Activated naive CD4-positive, alpha-beta T cell treated with anti-CD3 and anti-CD28 coated beads, Interleukin-2, amount 10 ng/mL, durations not matched to agents 7 days and 5 days (primary cell): ENCODE results near the gene CPLX1.

Experiments
- CTCF ChIA-PET: fragments of 350-600 bp; sonication (Branson Sonifier 250); formaldehyde crosslinking; loops from one replicate; lab custom pipeline; 2021; ENCODE audit warnings: antibody characterized with exemption; lab: Charles Lee
- DNase-seq: peaks from one replicate; pipeline ENCODE4 v3.0.0-alpha.2; 2020
- H3K27ac Mint-ChIP-seq: one replicate; pipeline ENCODE4 v1.8.0; 2021; ENCODE audit warnings: mild to moderate bottlenecking, moderate library complexity, mixed read lengths
- H3K27me3 Mint-ChIP-seq: one replicate; pipeline ENCODE4 v1.8.0; 2021; ENCODE audit warnings: mild to moderate bottlenecking, mixed read lengths
- H3K36me3 Mint-ChIP-seq: one replicate; pipeline ENCODE4 v1.8.0; 2021; ENCODE audit warnings: mixed read lengths
- H3K4me1 Mint-ChIP-seq: one replicate; pipeline ENCODE4 v1.8.0; 2021; ENCODE audit warnings: mixed read lengths
- H3K4me3 Mint-ChIP-seq: one replicate; pipeline ENCODE4 v1.8.0; 2021; ENCODE audit warnings: mild to moderate bottlenecking, moderate library complexity, mixed read lengths
- H3K9me3 Mint-ChIP-seq: one replicate; pipeline ENCODE4 v1.8.0; 2021; ENCODE audit warnings: mixed read lengths

Gene CPLX1

DNA sequence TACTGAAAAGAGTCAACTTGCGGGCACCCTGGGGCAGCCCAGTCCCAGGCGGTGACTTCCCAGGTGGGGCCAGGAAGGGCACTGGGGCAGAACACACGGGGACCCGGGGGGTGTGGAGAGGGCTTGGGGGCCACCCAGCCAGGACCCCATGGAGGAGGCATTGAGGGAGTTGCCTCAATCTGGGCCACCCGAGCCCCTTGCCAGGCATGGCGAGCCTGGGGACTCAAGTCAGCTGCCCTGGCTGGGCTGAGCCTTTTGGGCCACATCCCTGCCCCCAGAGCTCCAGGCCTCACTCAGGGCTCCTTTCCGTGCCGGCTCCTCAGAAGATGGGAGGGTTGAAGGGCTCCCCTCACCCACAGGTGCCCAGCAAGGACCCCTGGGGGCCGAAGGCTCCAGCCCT is 6.6 kb upstream of the CPLX1 start:
- no peak for DNase-seq
- Mint-ChIP-seq H3K4me1 (peaks cover 3% of the 10 kb centered on the region), H3K27me3 (peaks cover 42% of the 10 kb centered on the region), H3K9me3 (peaks cover 9% of the 10 kb centered on the region), H3K4me3 (no peak overlapping the region), H3K27ac (no peak overlapping the region), H3K36me3 (no peaks in the 10 kb centered on the region)
- CTCF ChIA-PET: no interaction called here

DNA sequence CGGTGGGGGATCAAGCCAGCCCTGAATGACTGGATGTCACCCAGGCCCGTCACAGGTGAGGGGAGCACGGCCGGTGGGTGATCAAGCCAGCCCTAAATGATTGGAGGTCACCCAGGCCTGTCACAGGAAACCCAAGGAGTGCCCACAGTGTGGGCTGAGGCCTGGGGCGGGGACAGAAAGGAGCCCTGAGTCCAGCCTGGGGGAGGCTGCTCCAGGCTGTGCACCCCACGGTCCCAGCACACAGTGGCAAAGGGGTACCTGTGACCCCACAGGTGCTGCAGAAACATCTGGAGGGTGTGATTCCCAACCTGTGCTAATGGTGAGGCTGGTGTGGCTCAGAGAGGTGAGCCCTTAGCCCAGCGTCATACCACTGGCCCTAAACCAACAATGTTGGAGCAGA is 6.2 kb upstream of the CPLX1 start:
- Mint-ChIP-seq H3K27ac (no peak overlapping the region), H3K9me3 (peaks cover 7% of the 10 kb centered on the region), H3K36me3 (no peaks in the 10 kb centered on the region), H3K4me3 (no peak overlapping the region), H3K27me3 (peaks cover 46% of the 10 kb centered on the region), H3K4me1 (peaks cover 3% of the 10 kb centered on the region)
- DNase-seq: no peak
- CTCF ChIA-PET: no interaction called here

DNA sequence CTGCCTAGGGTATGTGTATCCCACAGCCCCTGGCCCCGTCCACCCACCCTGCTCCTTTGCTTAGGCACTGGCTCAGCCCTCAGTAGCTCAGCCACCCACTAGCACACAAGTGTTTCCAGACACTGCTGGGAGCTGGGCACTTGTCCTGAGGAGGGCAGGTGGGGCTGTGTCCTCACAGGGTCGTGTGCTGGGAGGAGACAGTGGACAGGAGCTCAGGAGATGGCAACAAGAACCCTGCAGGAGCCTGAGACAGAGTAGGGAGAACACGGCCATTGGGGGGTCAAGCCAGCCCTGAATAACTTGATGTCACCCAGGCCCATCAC is 5.5 kb upstream of the CPLX1 start:
- Mint-ChIP-seq H3K27ac (no peak overlapping the region), H3K4me1 (peaks cover 3% of the 10 kb centered on the region), H3K4me3 (no peak overlapping the region), H3K27me3 (peaks cover 52% of the 10 kb centered on the region), H3K9me3 (peaks cover 7% of the 10 kb centered on the region), H3K36me3 (no peaks in the 10 kb centered on the region)
- CTCF ChIA-PET: no interaction called here
- DNase-seq: no peak

DNA sequence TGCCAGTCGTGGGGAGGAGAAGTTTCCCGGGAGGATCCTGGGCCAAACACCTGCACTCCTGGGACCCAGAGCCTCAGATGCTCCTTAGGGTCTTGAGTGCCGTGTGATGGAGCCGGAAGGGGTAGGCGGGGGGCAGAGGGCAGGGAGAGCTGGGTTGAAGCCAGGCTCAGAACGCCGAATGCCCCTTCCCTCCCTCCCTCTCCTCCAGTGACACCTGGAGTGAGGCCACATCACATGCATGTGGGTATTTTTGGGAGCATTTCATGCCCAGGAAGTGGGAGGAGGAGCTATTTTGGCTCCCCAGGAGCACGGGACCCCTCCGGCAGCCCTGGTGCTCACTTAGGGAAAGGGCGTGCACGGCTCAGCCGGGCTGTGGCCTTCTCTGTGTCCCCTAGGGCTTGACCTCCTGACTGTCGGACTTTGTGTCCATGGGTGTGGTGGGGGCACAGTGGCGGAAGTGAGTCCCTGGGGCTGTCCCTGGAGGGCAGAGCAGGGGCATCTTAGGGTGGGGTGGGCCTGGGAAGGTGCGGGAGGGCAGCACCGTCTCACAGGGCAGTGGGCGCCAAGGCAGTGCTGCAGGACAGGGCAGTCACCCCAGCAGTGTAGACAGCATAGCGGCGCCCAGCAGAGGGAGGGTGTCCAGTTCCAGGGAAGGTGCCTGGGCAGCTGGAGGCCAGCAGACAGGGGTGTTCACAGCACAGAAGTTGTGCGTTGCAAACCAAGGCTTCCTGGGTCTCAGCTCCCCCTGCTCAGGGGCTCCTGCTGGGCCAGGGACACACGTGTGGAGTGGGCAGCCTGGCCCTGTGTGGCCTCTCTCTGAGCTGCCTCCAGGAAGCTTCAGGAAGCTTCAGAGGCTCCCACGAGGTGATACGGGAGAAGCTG is 4.9 kb upstream of the CPLX1 start:
- Mint-ChIP-seq H3K4me3 (no peak overlapping the region), H3K9me3 (peaks cover 4% of the 10 kb centered on the region), H3K4me1 (peaks cover 3% of the 10 kb centered on the region), H3K27me3 (peaks cover 53% of the 10 kb centered on the region), H3K27ac (no peak overlapping the region), H3K36me3 (no peaks in the 10 kb centered on the region)
- peak; percentile 18 for DNase-seq
- CTCF ChIA-PET: no interaction called here

DNA sequence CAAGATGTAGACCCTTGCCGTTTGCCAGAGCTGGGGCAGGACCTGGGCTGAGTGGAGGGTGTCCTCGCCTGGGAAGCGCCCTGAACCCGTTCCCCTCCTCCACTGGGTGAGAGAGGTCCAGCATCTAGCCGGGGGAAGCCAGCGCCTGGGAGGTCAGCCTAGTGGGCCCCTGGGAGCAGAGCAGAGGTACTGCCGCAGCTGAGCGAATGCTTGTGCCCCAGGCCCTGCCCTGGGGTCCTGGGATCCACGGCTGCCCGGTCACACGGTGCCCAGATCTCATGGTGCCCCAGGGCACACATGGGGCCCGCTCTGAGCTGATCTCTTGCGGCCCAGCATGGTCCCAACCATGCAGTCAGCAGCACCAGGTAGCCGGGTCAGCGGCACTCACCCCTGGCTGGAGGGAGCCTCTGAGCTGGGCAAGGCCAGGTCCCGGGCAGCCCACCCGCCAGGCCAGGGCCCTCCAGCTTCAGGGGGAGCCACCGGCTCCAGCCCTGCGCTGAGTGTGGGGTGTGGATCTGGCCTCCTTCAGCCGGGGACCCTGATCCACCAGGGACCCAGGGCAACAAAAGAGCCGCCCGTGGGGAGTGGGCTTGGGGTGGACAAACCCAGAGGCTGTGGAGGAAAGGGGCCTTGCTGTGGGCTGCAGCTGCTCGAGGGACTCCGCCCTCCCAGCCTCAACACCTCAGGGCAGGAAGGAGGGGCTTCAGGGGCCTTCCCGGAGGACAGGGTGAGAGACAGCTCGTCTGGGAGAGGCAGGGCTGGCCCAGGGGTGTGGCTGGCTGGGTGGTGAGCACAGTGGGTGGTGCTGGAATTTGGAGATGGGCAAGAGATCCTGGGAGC is 4.1 kb upstream of the CPLX1 start:
- Mint-ChIP-seq H3K9me3 (no peaks in the 10 kb centered on the region), H3K4me3 (no peak overlapping the region), H3K27ac (no peak overlapping the region), H3K36me3 (no peaks in the 10 kb centered on the region), H3K27me3 (peaks cover 62% of the 10 kb centered on the region), H3K4me1 (peaks cover 3% of the 10 kb centered on the region)
- CTCF ChIA-PET: no interaction called here
- no peak for DNase-seq

DNA sequence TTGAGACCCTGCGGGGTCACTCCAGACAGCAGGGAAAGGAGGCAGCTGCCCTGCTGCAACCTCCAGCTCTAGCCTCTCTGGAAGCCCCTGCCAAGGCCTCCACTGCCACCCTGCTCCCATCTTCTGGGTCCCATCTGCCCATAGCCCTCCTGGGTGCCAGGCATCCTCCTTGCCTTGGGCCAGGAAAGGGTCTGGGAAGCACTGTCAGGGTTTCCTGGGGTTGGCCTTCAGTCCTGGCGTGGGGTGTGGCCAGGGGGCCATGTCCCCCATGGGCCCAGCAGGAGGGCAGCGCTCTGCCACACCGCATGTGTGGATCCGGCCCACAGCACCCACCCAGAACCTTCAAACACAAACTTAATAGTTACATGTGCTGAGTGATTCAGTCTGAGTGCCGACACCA is 3.4 kb upstream of the CPLX1 start:
- Mint-ChIP-seq H3K4me1 (peaks cover 3% of the 10 kb centered on the region), H3K36me3 (no peaks in the 10 kb centered on the region), H3K4me3 (no peak overlapping the region), H3K27me3 (peaks cover 65% of the 10 kb centered on the region), H3K9me3 (no peaks in the 10 kb centered on the region), H3K27ac (no peak overlapping the region)
- DNase-seq: no peak
- CTCF ChIA-PET: no interaction called here

DNA sequence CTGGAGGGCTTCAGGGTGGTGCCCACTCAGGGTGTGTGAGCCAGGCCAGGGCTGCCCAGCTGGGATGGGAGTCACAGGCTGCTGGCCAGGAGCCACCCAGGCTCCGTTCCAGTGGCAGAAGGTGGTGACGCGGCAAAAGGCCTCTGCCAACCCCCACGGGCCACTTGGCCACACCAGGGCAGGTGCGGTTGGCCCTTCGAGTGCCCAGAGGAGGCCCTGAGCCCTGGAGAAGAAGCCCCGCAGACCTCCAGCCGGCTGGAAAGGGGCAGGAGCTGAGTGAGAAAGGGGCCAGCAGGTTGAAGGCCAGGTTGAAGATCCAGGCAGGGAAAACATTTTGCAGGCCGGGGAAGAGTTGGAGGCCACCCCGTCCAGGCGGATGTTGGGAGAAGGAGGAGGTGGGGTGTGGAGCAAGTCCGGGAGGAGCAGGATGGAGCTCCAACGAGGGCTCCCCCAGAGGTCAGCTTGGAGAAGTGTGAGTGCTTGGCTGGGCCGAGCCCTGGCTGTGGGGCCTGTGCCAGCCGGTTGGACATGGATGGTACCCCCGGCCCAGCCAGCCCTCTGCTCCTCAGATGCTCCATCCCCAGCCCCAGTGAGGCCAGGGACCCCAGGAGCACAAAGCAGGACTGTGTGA is 2.8 kb upstream of the CPLX1 start:
- CTCF ChIA-PET: no interaction called here
- Mint-ChIP-seq H3K27ac (no peak overlapping the region), H3K27me3 (peaks cover 70% of the 10 kb centered on the region), H3K9me3 (no peaks in the 10 kb centered on the region), H3K4me3 (no peak overlapping the region), H3K36me3 (no peaks in the 10 kb centered on the region), H3K4me1 (peaks cover 3% of the 10 kb centered on the region)
- DNase-seq: no peak

DNA sequence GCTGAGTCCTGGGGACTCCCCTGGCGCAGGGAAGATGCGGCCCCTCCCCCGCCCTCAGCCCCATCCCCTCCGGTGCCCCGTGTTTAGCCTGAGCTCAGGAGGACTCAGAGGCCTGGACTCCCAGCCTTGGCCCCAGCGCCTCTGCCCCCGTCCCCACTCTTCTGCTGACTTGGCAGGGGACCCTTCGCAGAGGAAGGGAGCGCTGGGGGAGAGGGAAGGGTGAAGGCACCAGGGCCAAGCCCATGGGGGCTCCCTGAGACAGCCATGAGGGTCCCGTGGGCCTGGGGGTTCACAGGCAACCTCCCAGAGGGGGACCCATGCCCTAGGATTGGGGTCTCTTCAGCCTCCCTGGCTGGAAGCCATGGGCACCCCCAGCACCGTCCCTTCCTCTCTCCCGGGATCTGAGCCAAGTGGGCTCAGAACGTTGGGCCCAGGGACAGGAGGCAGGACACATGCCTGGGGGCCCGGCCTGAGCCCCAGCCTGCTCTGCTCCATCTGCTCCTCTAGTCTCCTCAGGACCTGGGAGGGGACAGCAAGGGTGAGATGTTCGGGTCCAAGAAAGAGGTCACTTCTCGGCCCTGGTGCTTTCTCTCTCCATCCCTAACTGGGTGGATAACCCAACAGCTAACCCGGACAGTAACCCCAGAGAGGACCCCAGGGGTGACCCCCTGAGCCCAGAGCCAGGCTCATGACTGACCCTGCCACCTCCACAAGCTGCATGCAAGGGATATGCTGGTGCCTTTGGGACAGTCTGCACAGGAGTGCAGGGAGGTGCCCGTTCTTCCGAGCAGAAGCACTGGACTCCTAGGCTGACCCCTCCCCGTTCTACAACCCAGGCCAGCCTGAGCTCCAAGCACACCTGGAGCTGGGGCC is 1.5 kb upstream of the CPLX1 start:
- no peaks in the 10 kb centered on the region for H3K36me3 Mint-ChIP-seq
- no peaks in the 10 kb centered on the region for H3K9me3 Mint-ChIP-seq
- no peak for DNase-seq
- peaks cover 79% of the 10 kb centered on the region for H3K27me3 Mint-ChIP-seq
- peak overlapping the region; percentile 21 for H3K4me3 Mint-ChIP-seq
- CTCF ChIA-PET: no interaction called here
- H3K4me1 Mint-ChIP-seq: no peaks in the 10 kb centered on the region
- H3K27ac Mint-ChIP-seq: no peak overlapping the region

DNA sequence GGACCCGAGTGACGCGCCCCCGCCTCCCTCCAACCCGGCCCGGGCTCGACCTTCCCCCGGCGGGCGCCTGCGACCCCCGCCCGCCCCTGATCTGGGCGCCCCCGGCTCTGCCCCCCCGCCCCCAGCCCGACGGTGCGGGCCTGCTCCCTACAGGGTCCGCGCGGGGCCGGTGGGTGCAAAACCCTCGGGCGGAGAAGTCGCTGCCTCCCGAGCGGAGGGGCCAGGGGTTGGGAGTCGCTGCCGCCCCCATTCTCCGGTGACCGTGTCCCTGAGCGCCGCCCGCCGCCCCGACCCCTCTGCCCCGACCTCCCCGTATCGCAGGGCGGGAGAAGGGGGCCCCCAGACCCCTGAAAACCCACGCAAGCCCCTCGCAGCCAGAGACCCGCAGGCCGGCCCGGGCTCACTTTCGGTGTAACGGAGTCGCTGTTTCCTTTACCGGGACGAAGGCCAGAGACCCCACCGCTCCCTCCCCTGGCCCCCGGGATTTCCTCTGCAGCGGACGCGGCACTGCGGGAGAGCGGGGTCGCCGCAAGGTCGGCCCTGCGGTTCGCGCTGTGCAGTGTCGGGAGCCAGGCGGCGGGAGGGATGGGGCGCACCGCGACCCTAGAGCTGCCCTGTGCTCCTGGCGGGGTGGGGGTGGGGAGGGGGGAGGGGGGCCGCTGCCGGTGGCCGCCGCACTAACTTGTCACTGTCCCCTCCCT is 729 bp upstream of the CPLX1 start:
- no peak for DNase-seq
- Mint-ChIP-seq H3K27ac (no peak overlapping the region), H3K27me3 (peaks cover 87% of the 10 kb centered on the region), H3K9me3 (no peaks in the 10 kb centered on the region), H3K4me3 (no peak overlapping the region), H3K36me3 (no peaks in the 10 kb centered on the region), H3K4me1 (no peaks in the 10 kb centered on the region)
- CTCF ChIA-PET: no interaction called here

DNA sequence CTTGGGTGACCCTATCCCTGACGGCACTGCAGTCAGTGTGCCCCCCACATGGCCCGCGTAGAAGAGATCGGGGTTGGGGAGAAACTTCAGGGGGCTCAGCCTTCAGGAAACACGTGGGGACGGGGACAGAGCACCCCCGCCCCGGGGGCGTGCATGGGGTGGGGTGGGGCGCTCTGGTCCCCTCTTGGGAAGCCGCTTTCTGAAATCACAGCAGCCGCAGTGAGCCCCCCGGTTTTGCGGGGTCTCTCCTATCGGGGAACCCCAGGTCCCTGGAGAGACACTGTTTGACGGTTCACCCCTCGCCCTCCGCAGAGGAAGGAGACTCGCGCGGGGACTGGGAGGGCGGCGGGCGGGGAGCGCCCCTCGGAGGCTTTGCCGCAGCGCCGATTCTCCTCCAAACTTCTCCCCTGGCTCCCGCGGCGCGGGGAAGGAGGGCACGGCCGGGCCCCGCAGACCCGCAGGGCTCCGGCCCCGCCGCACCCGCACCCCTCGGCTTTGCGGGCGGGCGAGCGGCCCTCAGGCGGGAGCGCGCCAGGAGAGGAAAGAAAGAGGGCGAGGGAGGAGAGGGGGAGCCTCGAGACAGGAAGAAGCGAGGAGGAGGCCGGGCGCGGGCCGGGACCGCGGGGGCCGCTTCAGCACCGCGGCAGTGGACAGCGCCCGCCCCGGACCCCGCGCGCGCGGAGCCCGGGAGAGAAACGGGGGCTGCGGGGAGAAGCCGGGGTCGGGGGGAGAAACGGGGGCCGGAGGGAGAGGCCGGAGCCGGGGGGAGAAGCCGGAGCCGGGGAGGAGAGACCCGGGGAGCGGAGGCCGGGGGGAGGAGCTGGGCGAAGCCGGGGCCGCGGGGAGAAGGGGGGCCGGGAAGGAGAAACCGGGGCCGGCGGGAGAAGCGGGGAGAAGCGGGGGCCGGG is 612 bp downstream of the CPLX1 start:
- no peaks in the 10 kb centered on the region for H3K4me1 Mint-ChIP-seq
- no peak overlapping the region for H3K4me3 Mint-ChIP-seq
- H3K27me3 Mint-ChIP-seq: peaks cover 90% of the 10 kb centered on the region
- H3K36me3 Mint-ChIP-seq: no peaks in the 10 kb centered on the region
- DNase-seq: peak; percentile 58
- H3K9me3 Mint-ChIP-seq: no peaks in the 10 kb centered on the region
- CTCF ChIA-PET: no interaction called here
- H3K27ac Mint-ChIP-seq: no peak overlapping the region

DNA sequence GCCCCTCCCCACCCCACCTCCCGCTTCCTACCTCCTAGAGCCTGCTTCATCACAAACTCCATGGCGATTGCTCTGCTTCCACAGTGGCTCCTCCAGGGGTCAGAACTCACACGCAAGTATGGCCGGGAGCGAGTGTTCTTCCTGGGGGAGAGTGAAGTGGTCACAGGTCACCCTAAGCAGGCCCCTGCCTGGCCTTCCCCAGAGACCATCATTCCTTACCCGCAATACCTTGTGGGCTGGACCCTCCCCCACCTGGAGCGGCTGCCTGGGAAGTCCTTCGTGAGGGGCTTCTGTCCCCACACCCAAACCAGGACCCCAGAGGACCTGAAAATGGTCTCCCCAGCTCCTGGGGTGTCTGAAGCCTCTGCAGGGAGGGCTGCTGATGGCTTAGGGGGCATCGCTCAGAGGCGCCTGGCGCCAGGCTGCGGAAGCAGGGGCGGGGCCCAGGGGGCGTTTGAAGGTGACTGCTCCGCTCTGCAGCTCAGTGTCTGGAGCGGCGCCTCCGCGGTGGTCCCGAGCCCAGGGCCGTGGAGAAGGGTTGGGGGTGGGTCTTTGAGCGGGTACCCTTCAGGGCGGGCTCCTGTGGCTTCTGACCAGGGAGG is 1.4 kb downstream of the CPLX1 start:
- no peak overlapping the region for H3K4me3 Mint-ChIP-seq

DNA sequence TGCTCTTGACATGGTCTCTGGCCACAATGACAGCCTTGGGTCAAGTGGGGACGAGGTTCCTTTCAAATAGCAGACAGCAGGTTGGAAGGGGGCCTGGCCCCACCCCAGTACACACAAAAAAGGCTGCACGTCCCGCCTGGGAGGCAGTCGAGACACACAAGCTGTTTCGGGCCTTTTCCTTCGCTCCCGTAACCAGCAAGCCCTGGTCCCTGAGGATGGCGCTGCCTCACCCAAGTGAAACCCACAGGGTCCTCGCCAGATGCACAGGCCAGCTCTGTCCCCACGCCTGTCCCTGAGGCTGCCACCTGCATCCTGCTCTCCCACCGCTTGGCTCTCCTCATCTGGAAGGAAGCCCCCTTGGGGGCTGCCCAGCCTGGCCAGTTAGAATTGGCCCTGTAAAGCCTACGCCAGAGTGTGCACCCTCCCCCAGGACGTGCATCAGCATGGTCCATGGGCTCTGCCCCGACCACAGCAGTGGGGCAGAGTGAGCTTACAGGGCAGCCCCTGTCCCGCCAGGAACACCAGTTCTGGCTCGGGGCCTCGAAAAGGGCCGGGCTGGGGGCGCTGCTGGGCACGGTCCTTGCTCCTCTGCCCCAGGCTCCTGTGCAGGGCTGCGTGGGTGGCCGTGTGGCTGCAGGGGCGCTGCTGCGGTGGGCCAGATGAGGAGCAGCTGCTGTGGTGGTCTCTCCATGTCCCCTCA is 2.0 kb downstream of the CPLX1 start:
- Mint-ChIP-seq H3K4me3 (no peak overlapping the region), H3K9me3 (no peaks in the 10 kb centered on the region), H3K4me1 (no peaks in the 10 kb centered on the region), H3K36me3 (no peaks in the 10 kb centered on the region), H3K27ac (no peak overlapping the region), H3K27me3 (peaks cover 80% of the 10 kb centered on the region)
- CTCF ChIA-PET: no interaction called here
- no peak for DNase-seq

More for the DNA sequence above, 1.4 kb downstream of the CPLX1 start:
- Mint-ChIP-seq H3K27me3 (peaks cover 85% of the 10 kb centered on the region), H3K27ac (no peak overlapping the region), H3K9me3 (no peaks in the 10 kb centered on the region), H3K4me1 (no peaks in the 10 kb centered on the region), H3K36me3 (no peaks in the 10 kb centered on the region)
- CTCF ChIA-PET: no interaction called here
- no peak for DNase-seq
